HG03469 (cell line): ENCODE results near the gene EIF2D.

Source experiments
- ATAC-seq: cut with Tn5 transposase; IDR thresholded peaks from one replicate; pipeline ENCODE4 v1.9.1; 2021; ENCODE audit warnings: mild to moderate bottlenecking, moderate library complexity, moderate number of reproducible peaks; ENCODE audit not compliant: unreplicated experiment

The EIF2D gene

DNA sequence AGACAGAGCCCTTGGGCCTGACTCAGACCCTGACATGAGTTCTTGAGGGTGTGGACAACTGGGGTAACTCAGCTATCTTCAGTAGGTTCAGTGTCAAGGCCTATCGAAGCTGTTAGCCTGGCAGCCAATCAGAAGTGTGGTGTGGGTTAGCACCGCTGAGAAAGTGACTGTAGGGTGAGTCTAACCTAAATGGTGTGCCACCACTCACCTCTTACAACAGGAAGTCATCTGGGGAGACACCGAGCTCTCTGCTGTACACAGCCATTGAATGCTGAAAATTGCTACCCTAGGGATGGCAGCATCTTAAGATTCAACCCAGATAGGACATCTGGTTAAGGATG, 60.3 kb downstream of the EIF2D start:
- ATAC-seq: no peak

DNA sequence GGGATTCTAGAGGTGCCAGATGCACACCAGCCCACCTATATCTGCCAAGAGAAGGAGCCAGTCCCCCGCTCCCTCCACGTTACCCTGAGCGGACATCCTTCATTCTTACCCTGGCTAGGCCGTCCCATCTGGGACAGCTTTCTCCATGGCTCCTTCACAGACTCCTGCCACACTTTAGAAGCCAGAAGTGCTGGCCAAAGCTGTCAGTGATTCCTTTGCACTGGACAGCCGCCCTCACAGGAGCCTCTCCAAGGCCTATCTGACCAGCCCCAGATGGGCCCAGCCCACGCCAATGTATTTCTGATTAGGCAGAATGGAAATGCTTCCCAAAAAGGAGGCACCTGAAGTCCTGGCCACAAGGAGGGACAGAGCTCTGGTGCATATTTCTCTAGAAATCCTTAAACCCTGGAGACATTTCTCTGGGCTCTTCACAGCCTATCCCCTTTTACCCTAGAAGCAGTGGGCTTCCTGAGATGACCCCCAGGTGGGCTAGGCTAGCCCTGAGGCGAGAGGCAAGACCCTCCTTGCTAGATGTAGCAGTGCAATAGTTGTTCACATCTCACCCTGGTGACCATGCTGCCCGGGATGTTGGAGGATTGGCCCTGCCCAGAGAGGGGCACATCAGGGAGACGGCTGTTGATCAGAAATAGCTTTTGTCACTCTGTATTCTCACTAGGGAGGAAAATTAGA, 60.8 kb downstream of the EIF2D start:
- no peak for ATAC-seq

DNA sequence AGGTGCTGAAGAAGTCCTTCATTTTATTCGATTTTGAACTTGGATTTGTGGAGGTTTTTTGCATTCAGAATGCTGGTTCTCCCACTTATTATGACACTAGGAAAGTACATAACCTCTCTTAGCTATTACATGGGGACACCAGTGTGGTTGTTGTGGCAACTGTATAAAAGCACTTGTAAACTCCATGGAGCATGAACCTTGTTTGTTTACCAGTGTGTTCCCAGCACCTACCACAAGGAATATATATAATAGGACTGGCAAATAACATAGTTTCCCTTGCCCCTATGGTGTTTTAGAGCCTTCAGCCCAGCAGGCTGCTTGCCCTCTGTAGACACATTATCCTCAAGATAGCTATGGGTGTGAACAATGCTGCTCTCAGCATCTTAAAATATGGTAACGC, 61.8 kb downstream of the EIF2D start:
- no peak for ATAC-seq

GRCh38 chr1:206547104-206547503, 65.2 kb downstream of the EIF2D start:
- no peak for ATAC-seq

- no peak for ATAC-seq
Measured at GRCh38 chr1:206545351-206545750, 66.9 kb downstream of the EIF2D start.

DNA sequence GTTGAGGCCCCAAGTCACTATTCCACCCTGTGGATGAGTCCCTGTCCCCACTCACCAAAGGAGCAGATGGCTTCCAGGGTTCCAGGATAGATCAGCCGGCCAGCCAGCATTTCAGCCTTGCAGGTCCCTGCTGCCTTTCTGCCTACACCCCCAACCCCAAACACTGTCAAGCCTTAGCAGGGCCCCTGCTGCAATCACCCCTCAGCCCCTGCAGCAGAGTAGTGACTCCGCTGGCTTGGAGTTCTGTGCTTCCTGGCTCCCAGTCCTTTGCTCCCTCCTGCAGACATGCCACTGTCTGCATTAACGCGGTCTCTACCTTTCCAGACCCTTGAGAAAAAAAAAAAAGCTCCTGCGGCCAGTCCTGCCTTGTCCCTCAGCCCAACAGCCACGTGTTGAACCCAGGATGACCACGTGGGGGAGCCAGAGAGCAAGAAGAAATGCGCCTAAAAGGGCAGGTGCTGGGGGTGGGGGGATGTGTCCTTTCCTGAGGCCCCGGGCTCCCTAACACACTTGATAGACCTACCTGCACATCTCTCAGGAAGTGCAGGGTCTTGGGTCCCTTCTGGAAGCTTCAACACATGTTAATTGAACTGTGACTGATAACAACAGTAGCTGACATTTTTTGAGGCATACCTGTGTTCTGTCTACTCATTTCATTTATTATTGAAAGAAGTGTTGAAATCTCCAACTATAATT, 67.6 kb downstream of the EIF2D start:
- no peak for ATAC-seq
